Hindlimb muscle (tissue), 1 donor: ENCODE measurements around the gene LDHD. TPM values are rescaled to one million over a fixed set of nuclear protein-coding genes. Genes with fewer than 3 reads are reported as not detected.
"Not testable (repeated sequence)": the region's sequence is repeated elsewhere in the genome, so short reads cannot be mapped to it uniquely, and the experiment has no call there.

Experiments used
- DNase-seq: peaks from one replicate; pipeline ENCODE4 v3.0.0-alpha.2; 2013
- polyA plus RNA-seq: library from polyadenylated mRNA; unstranded; fragments of 120-200 nt; gene quantifications from one replicate; pipeline ENCODE4 v1.2.1, GENCODE V29; 2013; ENCODE audit not compliant: insufficient read length

The LDHD gene
- polyA plus RNA-seq, 1 donor = 3.7 TPM

DNA sequence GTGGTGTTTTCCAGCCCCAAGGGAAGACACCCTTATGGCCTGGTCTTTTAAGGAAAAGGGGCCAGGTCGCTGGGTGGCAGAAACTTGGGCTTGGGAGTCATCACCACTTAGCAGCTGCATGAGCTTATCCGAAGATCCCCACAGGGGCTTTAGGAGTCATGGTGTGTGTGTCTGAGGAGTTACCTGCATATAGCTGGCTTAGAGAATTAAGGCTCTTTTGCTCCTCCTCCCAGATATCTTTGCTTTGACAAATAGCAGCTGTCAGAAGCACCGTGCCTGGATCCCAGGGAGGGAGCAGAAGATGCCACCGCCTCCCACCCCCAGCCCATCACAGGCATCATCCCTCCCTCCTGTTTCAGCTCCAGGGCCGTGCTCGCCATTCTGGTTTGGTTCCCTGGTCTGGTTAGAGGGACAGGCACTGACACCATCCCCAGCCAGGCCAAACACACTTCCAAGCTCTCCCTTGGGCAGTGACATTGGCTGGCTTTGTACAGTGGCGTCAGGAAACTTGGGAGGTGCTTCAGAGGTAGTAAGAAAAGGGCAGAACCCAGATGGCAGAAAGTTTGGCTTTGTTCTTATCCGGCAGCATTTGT lies 17.4 kb downstream of the LDHD start:
- DNase-seq = no peak

DNA sequence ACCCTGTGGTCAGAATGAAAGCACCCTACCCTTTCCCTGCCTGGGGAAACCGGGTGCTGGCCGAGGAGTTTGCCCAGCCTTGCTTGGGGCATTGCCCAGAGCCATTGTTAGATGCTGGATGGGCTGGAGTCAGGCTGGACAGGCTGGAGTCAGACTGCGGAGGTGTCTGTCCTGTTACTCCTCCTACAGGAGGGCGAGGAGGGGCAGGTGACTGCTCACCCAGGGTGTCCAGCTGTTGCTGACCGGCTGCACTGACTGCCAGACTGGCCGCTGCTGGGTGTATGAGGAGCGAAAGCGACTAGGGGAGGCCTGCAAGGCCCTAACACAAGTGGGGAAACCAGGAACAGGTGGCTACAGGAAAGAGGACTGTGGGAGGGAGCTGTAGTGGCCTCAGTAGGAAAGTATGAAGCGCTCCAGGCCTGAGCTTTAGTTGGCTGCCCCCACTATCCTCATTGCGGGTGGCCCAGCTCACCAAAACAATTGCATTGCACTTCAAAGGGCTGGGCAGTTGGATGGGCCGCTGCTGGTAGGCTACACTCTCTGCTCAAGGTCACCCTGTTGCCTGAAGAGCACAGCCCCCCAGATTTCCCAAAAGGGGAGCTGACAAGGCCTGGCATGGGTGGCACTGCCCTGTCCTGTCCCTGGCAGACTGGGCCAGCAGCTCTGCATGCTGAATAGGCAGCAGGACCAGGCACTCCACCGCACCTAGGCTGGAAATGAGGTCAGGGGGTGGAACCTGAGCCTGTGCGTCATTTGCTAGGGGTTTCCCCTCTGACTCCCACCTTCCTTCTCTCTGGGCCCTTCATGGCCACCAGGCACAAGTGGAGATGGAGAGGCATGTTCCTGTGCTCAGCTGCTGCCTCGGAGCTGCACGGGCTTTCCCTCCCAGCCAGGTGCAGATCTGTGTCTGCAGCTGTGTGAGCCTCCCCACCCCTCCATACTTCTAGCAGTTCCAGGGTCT lies 18.4 kb downstream of the LDHD start:
- DNase-seq = no peak

DNA sequence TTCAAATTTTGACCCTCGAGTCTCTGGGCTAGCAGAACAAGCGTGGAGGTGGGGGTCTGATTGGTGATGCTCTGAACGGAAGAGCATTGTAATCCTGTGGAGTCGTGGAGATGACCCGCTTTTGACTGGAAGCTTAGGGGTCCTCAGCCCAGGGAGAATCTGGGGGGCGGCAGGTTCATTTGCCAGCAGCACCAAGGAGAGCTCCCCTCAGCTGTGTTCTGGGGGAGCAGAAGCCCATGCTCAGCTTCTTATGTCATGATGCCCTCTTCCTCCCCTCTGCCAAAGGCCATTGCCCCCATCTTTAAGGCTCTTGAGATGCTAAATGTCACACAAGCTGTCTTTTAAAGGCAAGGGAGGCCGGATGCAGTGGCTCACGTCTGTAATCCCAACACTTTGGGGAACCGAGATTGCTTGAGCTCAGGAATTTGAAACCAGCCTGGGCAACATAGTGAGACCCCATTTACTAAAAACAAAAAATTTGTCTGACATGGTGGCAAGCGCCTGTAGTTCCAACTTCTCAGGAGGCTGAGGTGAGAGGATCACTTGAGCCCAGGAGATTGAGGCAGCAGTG lies 19.3 kb downstream of the LDHD start:
- no peak for DNase-seq

DNA sequence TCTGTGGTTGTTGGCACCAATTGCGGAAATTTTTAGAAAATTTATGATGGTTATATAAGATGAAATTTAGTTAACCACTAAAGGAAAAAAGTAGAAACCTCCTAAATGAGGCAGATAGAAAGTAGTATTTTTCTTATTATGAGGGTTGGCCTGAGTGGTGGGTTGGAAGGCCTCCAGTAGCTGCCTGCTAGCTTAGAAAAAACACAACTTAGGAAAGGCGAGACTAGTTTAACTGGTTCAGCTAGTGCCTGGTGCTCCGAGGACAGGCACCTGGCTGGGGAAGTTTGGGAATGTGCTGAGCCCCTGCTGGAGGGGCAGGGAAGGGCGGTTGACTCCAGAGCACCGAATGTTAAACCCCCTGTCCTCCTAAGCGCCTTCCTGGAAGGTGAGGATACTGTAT lies 19.9 kb downstream of the LDHD start:
- DNase-seq = peak; percentile 43

DNA sequence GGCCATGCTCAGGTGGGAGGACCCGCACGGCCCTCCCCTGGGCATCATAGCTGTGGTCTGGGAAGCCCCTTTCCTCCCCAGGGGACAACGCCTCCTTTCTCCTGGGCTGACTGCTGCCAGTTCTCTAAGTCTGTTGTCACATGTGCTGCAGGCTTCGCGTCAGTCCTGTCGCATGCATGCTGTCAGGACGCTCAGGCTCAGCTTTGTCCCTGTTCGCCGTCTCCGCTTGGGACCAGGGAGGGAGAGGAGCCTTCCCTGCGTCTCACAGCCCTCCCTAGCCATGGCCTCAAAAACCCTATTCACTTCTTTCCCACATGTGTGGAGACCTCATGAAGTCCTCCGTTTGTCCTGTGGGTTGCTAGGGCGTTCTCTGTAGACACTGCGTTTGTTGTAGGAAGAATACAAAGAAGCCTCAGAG lies 21.4 kb downstream of the LDHD start:
- no peak for DNase-seq

DNA sequence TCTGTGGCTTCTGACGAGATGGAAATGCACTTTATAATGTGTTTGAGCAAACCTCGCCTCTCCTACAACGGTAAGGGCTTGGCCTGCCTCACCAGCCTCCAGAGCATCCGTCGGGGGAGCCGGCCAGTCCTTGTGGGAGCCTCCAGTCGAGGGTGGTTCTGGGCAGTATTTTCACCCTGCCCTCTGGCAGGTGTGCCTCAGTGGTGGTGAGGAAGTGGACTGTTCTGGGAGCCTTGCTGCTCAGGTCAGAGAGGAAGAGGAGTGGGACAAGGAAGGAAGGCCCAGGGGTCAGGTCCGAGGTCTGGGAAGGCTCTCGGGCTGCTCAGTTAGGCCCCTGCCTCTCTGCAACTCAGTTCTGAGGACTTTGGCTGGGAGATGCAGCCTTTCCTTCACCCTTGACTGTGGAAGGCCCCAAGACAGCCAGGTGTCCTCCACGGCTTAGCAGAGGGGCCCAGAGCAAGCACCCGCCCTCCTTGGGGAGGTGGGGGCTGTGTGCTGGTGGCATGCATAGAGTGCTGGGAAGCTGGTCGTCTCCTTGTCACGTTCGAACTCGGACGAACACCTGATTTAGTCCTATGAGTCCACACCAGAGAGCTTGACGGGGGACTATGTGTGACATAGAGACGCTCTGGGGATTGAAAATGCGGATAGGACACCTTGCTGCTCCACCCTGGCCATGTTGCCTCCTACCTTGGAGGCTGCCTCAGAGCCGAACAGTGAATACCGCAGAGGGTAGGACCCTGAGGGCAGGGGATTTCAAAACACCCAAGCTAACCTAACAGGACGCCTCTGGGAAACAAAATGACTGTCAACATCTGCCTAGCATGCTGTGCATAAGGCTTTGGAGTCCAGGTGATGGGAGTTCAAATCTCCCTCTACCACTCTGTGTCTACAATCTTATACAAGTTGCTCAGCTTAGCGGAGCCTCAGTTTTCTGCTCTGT lies 22.7 kb downstream of the LDHD start:
- DNase-seq = no peak

DNA sequence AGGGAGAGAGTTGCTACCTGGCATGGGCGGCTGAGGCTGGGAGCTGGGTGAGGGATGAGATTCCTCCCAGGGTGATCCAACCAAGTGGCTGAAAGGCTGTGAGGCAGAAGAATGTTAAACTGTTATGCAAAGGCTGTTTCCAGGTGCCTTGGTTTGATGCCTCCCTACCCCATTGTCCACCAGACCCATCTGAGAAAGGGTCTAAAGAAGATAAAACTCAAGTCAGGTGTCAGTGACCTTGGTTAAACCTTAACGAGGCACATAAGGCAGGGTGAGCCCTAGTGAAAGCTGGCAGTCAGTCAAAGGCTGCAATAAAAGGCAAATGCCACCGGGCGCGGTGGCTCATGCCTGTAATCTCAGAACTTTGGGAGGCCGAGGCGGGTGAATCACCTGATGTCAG lies 23.8 kb downstream of the LDHD start:
- DNase-seq = no peak

DNA sequence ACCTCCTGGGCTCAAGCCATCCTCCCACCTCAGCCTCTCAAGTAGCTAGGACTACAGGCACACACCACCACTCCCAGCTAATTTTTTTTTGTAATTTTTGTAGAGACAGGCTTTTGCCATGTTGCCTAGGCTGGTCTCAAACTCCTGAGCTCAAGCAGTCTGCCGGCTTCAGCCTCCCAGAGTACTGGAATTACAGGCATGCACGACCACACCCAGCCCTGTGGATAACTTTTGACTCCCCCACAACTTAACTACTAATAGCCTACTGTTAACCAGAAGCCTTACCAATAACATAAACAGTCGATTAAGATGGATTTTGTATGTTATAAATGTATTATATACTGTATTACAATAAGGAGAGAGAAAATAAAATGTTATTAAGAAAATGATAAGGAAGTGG lies 25.0 kb downstream of the LDHD start:
- DNase-seq = not testable (repeated sequence)

DNA sequence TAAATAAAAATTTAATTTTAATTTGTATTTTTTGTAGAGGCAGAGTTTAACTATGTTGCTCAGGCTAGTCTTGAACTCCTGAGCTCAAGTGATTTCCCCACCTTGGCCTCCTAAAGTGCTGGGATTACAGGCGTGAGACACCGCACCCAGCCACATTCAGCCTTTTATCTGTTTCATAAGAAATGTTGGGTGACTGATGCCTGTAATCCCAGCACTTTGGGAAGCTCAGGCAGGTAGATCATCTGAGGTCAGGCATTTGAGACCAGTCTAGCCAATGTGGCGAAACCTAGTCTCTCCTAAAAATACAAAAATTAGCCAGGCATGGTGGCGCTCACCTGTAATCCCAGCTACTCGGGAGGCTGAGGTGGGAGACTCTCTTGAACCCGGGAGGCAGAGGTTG lies 25.7 kb downstream of the LDHD start:
- DNase-seq = not testable (repeated sequence)

DNA sequence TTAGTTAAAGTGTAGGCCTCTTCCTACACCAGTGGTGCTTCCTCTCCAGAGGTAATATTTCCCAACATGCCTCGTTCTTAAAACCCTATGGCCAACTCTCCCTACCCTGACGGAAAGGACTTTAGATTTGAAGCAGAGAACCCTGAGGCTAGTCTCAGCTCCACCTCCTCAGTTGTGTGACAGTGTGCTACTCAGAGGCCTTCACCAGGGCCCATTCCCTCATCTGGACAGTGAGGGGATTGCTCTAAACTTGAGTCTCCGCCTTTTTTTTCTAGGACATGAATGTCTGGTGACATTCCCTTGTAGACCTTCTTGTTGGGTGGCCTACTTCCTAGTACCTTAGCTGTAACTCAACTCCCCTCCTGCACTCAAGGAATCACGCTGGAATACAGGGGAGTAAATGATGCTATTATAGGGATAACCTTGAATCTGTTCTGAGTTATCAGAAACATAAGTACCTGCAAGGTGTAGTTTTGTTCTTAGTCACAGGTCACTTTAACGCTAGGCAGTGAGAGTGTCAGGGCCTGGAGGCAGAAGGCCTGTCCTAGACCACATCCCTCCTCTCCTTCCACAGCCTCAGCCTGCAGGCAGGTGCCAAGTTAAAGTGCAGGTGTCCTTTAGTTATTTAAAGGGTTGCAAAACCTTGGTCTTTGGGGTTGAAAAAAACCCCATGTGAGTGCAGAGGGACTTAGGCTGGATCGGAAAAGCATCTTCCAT lies 26.9 kb downstream of the LDHD start:
- DNase-seq = no peak

DNA sequence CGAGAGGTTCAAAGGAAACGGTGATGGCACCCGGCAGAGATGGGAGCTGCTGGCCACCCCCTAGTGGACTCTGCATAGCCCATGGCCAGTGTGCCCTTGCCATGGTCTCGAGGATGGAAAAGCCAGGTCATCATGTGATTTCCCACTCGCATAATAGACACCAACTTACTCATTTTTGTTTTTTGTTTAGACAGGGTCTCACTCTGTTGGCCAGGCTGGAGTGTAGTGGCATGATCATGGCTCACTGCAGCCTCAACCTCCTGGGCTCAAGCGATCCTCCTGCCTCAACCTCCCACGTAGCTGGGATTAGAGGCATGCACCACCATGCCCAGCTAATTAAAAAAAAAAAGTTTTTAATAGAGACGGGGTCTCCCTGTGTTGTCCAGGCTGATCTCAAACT lies 27.6 kb downstream of the LDHD start:
- no peak for DNase-seq

DNA sequence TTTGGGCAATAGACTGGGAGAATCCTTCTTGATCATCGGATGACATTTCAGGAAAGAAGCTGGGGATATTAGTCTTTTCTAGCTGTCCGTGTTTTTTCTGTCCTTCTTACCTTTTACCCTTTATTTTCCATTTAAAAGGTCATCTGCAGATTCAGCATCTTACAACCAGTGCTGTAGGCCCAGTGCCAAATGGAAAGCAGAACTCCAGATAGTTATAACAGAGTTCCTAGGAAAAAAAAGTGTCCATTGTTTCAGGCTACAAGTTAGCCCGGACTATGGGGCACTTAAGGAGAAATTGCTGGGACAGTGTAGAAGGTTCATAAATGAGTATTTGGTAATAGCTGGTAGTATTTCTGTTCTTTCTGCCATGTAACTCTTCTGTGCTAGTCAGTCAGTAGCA lies 28.4 kb downstream of the LDHD start:
- DNase-seq = peak; percentile 38

DNA sequence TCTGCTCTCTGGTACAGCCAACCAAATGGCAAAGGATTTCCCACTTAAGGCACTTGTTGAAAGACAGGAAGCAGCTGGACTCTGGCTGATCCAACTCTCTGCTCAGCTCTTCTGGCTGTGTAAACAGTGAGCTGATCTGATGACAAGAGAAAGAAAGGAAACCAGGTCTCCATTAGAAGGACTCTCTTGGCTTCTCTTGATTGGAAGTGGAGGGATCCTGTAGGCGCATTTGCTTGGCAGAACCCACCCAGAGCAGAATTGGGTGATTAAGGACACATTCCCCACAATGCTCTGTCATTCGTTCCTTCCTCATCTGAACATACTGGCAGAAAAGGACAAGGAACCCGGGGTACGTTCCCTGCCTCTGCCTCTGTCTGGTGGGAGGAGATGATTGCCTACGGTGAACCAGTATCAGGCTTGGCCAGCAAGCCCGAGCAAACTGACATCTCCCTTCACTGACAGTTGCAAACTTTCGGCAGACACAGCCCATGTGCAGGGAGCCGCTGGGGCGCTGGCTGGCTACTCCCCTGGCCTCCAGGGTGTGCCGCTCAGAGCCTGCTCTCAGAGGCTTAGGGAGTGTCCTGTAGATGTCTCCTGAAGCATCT lies 29.1 kb downstream of the LDHD start:
- DNase-seq = peak; percentile 67

DNA sequence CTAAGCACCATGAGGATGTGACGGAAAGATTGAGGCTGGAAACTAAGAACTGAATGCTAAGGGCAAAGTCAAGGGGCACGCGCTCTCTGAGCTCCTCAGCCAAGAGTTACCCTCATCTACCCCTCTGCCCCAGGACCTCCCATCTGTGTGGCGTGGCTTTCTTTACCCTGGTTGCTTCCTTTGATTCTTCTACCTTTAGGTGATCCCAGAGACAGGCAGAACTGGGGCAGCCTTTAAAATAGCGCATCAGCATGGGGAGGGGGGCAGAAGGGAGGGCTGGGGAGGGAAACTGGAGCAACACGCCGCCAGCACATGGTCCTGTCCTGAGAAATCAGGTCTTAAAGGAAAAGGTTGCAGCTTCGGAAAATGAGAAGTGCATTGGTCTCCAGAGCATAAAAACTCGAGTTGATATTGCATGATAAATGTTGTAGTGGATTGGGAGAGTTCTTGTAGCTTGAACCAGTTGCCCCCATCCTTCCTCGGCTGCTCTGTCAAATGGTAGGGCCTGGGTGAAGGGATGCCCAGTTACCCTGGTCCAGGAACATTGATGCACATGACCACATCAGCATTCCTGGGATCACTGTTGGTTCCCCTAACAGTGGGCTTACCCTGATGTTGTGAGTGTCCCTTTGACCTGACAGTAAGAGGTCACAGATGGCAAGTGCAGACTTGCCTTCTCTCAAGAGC lies 29.7 kb downstream of the LDHD start:
- DNase-seq = no peak

DNA sequence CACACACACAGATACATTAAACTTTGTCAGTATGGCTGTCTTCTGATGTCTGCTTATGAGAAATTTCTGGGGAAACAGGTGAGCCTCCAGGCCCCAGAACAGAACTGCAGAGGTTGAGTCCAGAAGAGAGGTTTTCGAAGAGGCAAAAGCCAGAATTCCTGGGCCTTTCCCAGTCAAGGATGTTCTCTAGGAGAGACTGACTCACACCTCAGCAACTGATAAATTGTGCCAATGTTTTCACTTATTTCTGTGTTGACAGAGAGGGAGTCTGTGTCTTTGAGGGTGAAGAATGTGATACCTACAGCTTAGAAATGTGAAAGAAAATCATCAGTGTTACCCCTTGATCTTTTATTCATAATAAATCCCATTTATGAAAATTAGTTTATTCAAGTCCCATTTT lies 30.3 kb downstream of the LDHD start:
- no peak for DNase-seq

DNA sequence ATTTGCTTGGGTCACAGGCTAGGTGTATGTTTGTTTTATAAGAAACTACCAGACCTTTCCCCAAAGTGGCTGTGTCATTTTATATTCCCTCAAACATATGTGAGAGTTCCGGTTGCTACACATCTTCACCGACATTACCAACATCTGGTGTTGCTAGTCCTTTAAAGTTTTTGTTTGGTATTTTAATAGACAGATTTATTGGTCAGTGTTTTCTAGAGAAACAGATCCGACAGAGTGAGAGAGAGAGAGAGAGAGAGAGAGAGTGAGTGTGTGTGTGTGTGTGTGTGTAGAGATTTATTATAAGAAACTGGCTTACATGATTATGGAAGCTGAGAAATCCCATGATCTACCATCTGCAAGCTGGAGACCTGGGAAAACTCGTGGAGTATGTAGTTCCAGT lies 31.0 kb downstream of the LDHD start:
- DNase-seq = no peak

DNA sequence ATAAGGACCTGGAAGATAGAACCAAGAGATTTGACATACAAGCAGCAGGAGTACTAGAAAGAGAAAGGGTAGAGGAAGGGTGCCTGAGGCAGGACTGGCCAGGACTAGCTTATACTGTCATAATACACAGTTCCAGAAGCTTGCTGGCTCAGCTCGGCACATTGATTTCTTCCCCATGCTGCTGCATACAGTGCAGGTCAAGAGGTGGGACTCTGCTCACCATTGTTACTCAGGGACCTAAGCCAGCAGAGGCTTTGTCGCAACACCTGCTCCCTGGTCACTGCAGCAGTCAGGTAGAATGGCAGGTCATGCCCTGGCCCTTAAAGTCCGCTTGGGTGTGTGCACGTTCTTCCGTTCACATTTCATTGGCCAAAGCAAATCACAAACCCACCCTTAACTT lies 32.8 kb downstream of the LDHD start:
- DNase-seq = no peak

DNA sequence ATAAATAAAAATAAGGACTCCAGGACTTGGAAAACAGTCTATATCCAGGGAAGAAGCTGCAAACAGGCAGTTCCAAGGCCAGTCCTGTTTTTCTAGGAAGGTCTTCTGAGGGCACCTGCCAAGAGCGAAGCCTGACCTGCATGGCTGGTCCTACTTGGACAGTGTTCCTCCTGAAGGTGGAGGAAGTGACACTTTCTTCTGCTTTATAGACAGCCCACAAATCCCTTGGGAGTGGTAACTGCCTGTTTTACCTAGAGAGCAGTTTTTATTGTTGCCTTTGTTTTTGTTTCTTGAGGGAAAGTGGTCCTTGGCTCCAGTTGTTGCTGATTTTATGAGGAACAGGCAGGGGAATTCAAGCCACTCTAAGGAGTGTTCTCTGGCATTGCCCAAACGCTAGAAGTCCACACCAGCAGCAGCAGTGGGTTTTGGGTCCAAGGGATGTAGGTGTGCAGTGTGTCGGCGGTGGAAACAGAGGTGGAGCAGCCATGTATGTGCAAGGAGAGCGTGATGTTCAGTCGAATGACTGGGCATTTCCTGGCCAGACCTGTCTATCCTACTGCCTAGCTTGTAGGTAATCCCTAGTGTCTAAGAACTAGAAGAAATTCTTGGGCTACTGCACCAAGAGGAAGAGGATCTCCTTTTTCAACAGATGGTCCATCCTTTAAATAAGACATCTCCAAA lies 35.3 kb downstream of the LDHD start:
- DNase-seq = no peak

DNA sequence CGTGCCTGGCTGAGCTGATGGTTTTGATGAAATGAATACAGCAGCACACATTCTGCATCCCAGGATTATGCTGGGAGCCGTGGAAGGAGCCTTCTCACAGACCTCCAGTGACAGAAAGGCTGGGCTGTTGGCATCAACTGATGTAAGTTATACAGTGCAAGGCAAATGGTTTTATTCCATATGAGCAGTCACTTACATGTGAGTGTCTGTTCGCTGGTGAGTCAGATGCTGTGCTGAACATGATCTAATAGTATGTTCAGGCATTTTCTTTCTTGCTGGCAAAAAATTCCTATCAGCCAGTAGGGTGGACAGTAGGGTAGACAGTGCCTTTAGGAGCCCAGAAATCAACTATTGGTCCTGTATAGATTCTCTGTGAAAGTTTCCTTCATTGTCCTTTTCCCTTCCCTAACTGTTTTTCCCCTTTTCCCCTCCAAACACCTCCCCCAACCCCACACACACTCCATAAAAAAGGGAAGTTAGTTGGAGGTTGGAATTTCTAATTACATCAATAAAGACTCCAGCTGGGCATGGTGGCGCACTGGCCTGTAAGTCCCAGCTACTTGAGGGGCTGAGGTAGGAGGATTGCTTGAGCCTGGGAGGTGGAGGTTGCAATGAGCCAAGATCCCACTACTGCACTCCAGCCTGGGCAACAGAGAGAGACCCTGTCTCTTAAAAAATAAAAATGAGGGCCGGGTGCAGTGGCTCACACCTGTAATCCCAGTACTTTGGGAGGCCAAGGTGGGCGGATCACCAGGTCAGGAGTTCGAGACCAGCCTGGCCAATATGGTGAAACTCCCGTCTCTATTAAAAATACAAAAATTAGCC lies 36.2 kb downstream of the LDHD start:
- no peak for DNase-seq
